Hepatic stellate cell (primary cell): Measurements from ENCODE around the gene REXO4.

Experiments
- DNase-seq: peaks from one replicate; pipeline ENCODE4 v3.0.0; 2011; ENCODE audit warnings: low spot score

Gene REXO4

GRCh38 chr9:133367221-133367620 lies 50.6 kb downstream of the REXO4 start:
- no peak for DNase-seq

- no peak for DNase-seq
Observed at GRCh38 chr9:133366435-133366834, 51.4 kb downstream of the REXO4 start.

- DNase-seq: no peak
Observed at GRCh38 chr9:133362359-133363044, 55.3 kb downstream of the REXO4 start.

GRCh38 chr9:133361507-133362092 lies 56.2 kb downstream of the REXO4 start:
- no peak for DNase-seq

GRCh38 chr9:133360400-133361393 lies 57.1 kb downstream of the REXO4 start:
- no peak for DNase-seq

GRCh38 chr9:133359399-133360175 lies 58.2 kb downstream of the REXO4 start:
- DNase-seq: no peak

- no peak for DNase-seq
Observed at GRCh38 chr9:133357656-133358055, 60.2 kb downstream of the REXO4 start.

GRCh38 chr9:133356391-133357091 lies 61.3 kb downstream of the REXO4 start, which contains the start of the genes SURF1 and SURF2:
SURF1 (minus strand) TSS chr9:133356487; CDS start chr9:133356453, 34 bp downstream.
SURF2 (plus strand) TSS chr9:133356550; CDS start chr9:133356593, 43 bp downstream.
- DNase-seq: peak; percentile 93
